HT1080 (cell line): ENCODE measurements around the gene FAM53B. TPM values are rescaled to one million over a fixed set of nuclear protein-coding genes. Genes with fewer than 3 reads are reported as not detected.

Experiments used
- DNase-seq: peaks from one replicate; pipeline ENCODE4 v3.0.0-alpha.2; 2015; ENCODE audit warnings: low read depth
- total RNA-seq: library from RNA; depleted of rRNA; stranded (reverse); fragments of >200 nt; shearing (Covaris generic); gene quantifications from 2 replicates; pipeline ENCODE4 v1.2.3, GENCODE V29; 2014

Gene FAM53B
- total RNA-seq, 1 experiment from 2014 or later, result 17.6 TPM

DNA sequence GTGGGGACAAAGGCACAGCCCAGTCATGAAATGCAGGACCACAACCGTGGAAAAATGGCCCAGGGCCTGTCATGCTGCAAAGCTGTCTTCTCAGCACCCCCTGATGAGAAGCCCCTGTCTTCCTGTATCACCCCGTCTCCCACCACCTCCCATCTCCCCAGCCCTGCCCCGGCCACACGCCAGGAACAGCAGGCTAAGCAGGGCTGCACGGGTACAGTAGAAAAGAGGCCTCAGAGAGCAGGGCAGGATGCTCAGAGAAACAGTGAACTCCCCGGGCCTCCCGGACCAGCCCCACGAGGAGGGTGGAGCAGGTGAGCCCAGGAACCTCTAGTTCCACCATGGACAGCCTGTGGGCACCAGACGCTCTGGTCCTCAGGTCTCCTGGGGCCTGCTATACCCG, 77.7 kb downstream of the FAM53B start:
- DNase-seq, result no peak

DNA sequence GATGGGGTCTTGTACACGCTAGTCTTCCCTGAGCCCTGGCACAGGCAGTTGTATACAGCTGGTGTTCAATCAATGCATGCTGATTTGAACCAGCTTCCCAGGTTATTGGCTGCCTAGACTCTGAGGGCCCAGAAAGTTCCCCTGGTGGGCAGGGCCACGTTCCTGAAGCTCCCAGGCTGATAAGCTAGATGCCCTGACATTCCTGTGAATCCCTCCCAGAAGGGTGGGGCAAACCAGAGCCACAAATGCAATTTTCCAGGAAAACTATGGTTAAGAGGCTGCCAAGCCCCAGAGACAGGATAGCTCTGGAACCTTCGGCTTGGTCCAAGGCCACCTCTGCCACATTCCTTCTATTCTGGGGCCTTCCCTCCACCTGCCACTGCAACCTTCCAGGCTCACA, 78.2 kb downstream of the FAM53B start:
- no peak for DNase-seq

DNA sequence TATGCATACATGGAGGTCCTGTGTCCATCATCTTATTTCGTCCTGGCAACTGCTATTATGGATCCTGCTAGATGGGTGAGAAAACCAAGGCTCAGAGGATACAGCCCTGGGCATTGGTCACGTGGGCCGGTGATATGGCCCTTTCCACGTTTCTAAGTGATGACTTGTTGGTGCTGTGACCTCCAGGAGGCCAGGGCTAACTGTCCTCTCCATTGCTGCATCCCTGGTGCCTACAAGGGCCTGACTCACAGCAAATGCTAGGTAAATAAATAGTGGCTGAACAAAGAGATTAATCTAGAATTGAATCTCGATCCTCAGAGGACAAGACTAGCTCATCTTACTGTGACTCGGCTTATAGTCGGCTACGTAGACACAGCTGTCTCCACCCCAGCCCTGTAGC, 78.6 kb downstream of the FAM53B start:
- no peak for DNase-seq

DNA sequence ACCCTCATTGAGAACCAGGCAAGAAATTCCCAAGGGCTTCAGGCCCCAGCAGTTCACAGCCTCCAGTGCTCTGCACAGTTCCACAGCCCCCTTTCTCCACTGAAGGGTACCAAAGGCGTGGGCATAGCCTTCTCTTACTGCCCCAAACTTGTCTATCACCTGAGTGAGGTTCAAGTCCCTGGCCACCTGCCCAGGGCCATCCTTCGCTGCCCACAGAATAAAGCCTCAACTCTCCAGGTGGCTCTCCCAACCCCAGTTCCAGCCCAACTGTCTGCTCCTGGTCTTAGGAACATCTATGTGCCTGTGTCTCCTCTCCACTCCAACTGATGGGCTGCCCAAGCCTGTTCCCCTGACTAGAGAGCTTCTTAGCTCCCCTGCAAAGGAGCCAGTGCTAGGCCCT, 79.1 kb downstream of the FAM53B start:
- DNase-seq, result no peak

DNA sequence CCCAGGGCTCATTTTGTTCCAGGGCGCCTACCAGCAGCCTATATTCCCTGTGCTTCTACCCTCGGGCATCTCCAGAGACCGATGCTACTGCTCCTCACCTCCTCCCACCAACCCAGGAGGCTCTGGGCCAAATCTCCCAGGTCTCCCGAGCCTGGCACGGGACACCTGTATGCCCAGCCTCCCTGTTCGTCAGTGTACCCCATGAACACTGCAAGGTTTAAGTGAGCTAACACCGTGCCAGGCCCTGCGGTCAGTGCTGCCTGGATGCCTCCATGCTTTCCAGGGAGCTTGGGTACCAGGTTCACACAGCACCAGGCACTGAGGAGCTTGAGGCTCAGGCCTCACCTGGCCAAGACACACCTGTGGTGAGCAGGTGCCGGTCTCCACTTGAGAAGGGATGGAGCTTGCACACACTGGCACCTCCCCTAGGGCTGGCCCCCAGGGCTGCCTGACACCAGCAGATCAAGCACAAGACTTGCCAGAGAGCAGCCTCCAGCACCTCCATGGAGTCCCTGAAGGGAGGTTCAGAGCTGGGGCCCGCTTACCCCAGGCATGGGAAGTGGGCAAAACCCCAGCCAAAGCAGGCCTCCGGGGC, 80.3 kb downstream of the FAM53B start:
- no peak for DNase-seq

DNA sequence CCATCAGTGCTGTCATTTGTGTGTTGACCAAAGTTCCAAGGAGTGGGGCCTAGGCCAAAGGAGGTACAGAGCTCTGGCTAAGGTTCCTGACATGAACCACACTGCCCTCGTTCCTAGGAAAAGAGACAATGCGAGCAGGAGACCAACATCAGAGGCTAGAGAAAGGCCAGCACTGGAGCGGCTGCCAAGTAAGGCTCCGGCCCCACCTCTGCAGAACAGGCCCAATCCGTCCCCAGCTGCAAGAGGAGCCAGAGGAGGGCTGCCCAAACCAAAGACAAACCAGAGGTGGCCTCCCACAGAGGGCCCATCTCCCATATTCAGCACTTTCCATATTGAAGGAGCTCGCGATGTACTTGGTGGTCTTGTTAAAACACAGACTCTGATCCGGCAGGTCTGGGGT, 81.0 kb downstream of the FAM53B start:
- DNase-seq, result no peak

DNA sequence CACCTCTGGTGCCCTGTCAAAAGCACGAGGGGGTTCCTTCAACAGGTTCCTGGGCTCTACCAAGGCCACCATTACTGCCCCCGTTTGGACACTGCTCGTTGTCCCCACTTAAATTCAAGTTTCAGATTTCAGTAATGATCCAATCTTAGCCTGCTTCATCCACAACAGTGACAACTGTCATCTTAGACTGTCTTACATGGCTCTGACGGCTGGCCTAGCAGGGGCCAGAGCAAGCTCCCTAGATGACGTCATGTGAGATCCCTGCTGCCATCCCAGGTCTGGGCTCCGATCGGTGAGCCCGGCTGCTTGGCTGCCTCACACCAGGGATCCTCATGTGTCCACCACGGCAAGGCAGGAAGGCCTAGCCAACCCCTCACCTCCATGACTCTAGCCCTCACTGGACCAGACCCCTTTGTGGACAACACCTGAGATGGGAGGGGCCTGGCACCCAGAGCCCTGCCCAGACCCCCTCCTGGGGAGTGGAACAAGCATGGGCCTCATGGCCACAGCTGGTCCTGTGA, 82.5 kb downstream of the FAM53B start:
- DNase-seq, result no peak

DNA sequence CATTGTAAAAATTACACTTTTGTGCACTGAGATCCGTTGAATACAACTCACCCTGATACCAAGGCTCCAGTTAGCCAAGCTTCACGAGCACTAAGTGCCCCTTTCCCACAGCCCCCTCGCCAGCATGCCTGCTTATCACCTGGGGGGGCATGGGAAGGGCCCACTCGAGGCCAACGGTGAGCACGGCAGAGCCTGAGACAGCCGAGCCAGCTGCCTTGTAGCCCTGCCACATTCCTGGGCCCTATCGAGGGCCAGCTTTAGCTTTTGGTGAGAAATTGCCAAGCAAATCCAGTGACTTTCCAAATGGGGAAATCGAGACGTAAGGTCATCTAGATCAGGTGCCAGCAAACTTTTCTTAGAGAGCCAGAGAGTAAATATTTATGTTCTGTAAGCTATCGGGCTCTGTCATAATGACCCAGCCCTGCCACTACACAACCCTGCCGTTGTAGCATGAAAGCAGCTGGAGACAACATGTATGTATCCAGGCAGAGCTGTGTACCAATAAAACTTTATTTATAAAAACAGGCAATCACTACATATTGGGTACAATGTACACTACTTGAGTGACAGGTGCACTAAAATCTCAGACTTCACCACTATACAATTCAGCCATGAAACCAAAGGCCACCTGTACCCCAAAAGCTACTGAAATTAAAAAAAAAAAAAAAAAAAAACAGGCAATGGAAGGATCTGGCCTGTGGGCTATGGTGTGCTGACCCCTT, 83.6 kb downstream of the FAM53B start:
- DNase-seq, result no peak

DNA sequence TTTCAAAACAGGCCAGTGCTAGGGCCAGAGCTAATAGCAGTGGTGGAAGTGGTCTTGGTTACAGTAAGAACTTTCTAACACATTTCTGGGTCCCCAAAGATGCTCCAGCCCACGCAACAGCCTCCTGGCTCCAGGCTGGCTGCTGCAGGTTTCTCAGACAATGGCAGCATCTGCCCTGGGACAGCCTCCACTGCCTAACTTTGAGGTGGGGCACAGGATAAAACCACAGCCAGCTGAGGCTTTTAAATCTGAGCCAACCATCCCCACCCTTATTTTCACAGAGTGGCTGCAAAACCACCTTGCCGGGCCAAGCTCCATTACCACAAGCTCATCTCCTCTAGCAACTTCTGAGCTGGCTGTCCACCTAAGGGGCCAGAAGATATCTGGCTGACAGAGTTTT, 84.8 kb downstream of the FAM53B start:
- no peak for DNase-seq

DNA sequence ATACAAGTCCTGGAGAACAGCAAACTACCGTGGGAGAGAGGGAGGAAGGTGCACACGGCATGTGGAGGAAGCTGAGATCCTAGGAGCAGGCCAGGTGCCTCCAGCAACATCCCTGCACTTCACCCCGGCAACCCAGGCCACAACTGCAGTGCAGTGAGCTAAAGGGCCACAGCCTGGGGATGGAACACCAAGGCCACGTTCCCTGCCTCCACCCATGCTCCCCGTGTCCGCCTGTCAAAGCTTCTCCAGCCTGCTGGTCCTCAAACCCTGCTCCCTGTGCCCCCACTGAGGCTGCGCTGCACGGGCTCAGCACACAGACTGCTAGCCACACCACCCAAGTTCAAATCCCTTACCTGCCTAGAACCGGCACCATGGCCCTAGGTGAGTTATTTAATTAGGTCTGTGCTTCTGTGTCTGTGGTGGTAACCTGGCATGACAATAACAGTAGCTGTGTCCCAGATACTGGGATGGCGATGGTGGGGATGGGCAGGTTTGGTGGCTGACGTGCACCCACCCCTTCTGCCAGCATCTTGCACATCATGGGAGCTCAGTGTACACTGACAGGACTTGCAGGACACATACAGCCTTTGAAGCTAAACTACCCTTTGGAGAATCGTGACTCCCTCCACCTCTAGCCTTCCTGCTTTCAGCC, 85.5 kb downstream of the FAM53B start:
- DNase-seq, result no peak

DNA sequence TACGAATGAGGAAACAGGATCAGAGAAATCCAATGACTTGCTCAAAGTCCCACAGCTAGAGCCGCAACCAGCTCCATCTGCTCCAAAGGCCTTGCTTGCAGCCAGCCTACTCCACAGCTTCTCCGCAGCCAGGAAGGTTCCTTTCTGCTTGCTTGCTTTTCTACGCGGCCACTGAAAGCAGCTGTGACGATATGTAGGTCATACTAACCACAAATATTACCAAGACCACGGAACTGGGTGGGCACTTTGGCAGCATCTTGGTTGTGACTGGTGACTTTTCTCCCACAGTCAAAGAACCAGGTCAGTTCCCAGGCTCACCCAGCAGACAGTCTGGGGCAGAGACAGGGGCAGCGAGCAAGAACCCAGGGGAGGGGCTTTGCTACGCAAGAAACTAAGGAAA, 86.4 kb downstream of the FAM53B start:
- no peak for DNase-seq

DNA sequence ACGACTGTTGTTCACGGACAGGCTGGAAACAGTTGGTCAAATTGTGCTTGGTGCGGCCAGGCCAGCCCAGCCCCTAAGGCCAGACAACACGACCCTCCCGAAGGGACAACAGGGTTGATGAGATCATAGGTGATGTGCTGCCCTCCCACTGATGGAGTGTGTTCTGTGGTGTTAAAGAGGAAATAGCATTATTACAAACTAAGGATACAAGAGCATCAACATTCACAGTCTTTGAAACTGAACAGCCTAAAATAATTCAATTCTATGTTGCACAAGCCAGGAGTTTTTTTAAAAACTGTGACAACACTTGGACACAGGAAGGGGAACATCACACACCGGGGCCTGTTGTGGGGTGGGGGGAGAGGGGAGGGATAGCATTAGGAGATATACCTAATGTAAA, 87.6 kb downstream of the FAM53B start:
- no peak for DNase-seq

DNA sequence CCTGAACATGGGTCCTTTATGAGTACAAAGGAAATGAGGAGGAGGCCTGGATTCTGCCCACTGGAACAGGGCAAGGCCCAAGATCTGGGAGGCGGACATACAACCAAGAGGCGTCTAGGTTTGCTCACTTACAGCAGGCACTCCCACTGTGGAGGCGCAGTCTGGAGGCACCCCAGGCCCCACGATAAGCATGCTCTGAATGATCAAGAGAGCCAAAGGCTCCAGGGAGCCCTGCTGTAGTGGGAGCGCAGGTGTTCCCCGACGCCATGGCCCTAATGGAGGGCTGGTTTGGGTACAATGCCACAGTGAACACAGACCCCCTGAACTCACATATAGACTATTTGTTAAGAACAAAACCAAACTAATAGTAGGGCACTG, 88.1 kb downstream of the FAM53B start:
- no peak for DNase-seq

DNA sequence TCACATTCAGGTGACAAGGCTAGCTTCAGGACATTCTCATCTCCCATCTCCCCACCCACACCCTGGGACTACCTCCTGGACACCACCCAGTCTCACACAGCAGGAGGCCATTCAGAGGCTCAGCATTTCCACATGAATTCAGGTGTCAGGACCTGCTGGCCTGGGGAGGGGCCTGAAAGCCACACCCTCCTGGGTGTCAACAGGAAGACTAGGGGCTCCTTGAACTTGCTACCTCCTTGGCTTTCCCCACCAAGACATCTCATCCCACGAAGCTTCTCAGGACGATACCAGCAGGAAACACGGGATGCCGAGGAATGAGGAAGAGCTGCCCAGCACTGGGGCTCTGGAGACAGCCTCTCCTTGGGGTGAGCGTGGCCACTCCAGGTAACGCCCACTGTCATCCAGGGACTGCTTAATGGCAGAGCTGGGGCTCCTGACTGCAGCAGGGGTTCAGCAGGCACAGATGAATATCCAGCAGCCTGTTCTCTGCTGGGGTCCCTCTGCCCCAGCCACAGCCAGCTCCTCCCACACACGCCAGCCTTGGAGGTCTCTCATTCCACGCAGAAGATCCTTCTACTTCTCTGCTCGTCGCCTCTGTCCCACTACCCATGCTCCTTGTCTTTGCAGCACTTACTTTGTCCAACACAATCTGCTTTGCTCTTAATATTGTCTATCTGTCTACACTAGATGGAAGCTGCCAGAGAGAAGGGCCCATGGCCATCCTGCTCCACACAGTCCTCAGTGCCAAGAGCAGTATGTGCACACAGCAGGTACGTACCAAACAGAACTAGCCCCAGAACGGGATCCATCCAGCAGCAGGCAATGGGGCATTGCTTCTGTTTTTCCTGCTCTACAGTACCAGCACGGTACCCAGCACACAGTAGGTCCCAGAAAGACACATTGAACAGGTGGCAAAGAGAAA, 88.7 kb downstream of the FAM53B start:
- DNase-seq, result no peak

DNA sequence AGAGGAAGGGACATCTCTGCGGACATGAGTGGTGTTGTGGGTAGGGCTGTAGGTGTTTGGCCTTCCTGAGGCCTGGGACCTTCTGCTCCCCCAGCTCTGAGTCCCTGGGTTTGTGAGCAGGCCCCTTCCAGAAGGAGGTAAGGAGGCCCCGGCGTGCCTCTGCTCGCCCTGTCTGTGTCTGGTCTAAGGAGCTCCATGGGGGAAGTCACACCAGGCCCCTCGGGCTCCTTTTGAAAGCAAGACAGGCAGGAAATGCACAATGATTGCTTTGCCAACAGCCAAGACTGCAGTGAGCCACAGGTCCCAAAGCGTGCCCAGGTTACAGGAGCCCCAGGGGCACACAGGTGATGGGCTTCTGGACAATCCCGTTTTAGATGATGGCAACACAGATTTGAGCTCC, 89.5 kb downstream of the FAM53B start:
- DNase-seq, result no peak

DNA sequence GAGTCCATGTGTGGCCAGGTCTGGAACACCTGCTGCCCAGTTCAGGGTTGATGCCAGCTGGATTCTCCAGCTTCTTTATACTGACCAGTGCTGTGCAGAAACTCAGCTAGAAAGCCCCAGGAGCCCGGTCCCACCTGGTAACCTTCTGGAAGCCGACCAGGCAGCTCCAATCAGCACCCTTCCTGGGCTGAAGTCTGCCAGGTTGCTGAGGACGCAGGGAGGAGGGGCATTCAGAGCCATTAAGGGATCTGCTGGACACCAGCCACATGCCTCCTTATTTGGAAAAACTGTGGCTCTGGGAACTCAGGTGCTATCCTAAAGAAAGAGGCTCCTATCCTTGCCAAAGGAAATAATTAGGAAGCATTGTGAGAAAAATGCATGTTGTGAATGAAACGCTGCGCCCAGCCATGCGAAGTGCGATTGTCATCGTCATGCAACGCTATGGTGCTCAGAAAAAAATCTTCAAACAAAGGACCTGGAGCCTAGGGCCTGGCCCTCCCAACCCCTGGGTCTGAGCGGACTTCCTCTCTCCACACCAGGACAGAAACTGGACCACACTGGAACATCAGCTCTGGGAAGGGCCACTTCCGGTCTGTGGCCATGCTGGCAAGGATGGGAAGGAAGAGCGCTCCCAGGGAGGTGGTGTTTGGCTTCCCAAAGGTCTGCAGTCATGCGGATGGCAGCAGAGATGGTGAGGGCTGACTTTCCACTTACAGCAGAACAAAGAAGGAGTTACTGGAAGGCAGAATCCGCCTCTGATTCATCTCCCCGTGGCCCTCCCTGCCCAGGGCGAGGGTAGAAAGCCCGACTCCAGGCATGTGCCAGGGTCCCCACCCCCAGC, 90.1 kb downstream of the FAM53B start:
- no peak for DNase-seq

DNA sequence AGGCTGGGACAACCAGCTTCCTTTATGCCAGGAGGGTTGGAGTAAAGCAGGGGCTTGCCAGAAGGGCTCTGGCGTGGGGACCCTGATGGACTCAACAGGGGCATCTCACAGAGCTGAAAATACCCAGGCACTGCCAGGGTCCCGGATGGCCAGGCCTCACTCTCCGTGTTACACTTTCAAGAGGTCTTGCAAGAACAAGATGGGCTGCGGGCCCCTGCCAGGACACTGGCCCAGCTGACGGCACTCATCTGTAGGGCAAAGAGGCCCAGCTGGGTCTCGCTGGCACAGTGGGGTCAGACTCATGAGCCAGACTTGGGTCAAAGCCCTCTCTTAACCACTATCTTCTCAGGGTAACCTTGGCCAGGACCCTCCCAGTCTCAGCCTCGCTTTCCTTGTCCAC, 90.9 kb downstream of the FAM53B start:
- no peak for DNase-seq

DNA sequence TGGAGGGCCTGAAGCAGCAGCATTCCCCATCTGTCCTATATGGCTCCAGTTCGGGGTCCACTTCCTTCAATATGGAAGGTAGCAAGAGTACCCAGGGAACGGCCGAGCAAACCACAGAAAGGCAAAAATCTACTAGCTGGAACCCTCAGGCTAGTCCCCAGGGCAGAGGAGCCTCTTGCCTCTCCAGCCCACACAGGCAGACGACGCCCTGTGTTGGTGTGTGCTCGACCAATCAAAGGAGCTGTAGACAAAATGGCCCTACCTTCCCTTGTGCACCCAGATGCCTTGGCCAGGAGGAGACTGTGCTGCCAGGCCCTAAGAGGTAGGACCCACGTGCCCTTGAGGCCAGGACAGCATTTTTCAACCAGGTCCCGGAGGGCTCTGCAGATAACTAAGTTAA, 91.5 kb downstream of the FAM53B start:
- no peak for DNase-seq

DNA sequence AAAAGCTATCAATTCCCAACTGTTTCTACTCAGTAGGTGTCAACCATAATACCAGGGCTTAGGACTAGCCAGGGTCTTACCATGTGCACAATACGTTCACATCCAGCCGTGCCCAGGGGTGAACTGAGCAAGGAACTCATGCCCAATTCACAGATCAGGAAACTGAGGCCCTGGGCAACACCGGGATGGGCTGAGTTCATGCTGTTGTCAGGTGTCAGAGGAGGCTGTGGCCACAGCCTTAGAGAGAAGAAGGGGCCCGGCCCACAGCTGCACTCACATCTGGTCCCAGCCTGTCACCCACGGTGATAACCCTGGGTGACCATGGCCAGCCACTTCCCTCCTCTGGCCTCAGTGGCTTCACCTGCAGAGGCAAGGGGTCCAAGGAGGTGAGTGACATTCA, 92.0 kb downstream of the FAM53B start:
- DNase-seq, result no peak

DNA sequence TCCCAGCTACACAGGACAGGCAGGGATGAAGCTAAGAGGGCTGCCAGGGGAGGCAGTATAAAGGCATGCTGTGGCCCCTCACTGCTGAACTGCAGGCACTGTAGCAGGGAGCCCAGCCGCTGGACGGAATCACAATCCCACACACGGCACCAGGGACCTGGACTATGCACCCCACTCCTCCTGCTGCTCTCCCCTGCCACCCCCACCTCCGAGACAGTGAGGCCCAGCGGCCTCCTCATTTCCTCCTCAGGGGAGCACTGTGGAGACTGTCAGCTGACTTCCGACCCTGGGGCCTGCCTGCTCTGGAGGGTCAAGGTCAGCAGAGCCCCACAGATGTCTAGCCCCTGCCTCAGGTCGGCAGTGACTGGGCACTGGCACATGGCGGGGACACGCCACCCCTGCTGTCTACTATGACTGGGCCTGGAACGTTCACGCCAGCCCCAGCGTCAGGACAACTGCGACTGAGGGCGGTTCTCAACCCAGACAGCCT, 92.7 kb downstream of the FAM53B start:
- no peak for DNase-seq
